GM19455 (cell line): ENCODE results near the gene DIO3.

Source experiments
- ATAC-seq: cut with Tn5 transposase; IDR thresholded peaks from one replicate; pipeline ENCODE4 v1.9.1; 2021; ENCODE audit not compliant: unreplicated experiment

DIO3 gene

GRCh38 chr14:101561145-101561896 is at the start of gene DIO3:
Gene DIO3, plus strand, starts transcription at chr14:101561495.
- ATAC-seq: no peak

GRCh38 chr14:101511620-101512375 is 49.5 kb upstream of the DIO3 start:
- ATAC-seq: no peak

- no peak for ATAC-seq
Observed at GRCh38 chr14:101512376-101512695, 49.0 kb upstream of the DIO3 start.

GRCh38 chr14:101514136-101514535 is 47.2 kb upstream of the DIO3 start:
- ATAC-seq: no peak

- ATAC-seq: no peak
Observed at GRCh38 chr14:101516401-101516800, 44.9 kb upstream of the DIO3 start.

- ATAC-seq: no peak
Observed at GRCh38 chr14:101518611-101519473, 42.5 kb upstream of the DIO3 start.

- ATAC-seq: no peak
Observed at GRCh38 chr14:101520621-101521472, 40.4 kb upstream of the DIO3 start.

GRCh38 chr14:101521473-101521915 is 39.8 kb upstream of the DIO3 start:
- no peak for ATAC-seq

- no peak for ATAC-seq
Observed at GRCh38 chr14:101521978-101522377, 39.3 kb upstream of the DIO3 start.

- no peak for ATAC-seq
Observed at GRCh38 chr14:101525640-101526527, 35.4 kb upstream of the DIO3 start.

- no peak for ATAC-seq
Observed at GRCh38 chr14:101527987-101528386, 33.3 kb upstream of the DIO3 start.

GRCh38 chr14:101529079-101529478 is 32.2 kb upstream of the DIO3 start:
- ATAC-seq: no peak

- no peak for ATAC-seq
Observed at GRCh38 chr14:101534198-101534597, 27.1 kb upstream of the DIO3 start.

GRCh38 chr14:101535232-101535631 is 26.1 kb upstream of the DIO3 start:
- ATAC-seq: no peak

GRCh38 chr14:101535701-101536207 is 25.5 kb upstream of the DIO3 start:
- ATAC-seq: no peak

- ATAC-seq: no peak
Observed at GRCh38 chr14:101537286-101537685, 24.0 kb upstream of the DIO3 start.

- ATAC-seq: no peak
Observed at GRCh38 chr14:101538878-101539277, 22.4 kb upstream of the DIO3 start.

GRCh38 chr14:101539880-101540279 is 21.4 kb upstream of the DIO3 start:
- ATAC-seq: no peak
